Neural crest cell (in vitro differentiated cells): ENCODE data around the gene PAX4. TPM values are rescaled to one million over a fixed set of nuclear protein-coding genes. Genes with fewer than 3 reads are reported as not detected.
A peak's percentile ranks its signal among the peaks of the same experiment; 100 is the strongest.

ENCODE experiments used
- DNase-seq: peaks from one replicate; pipeline ENCODE4 v3.0.0; 2021; ENCODE audit warnings: low read depth, mixed read lengths, low spot score
- H3K27ac Mint-ChIP-seq: one replicate; pipeline ENCODE4 v1.8.0; 2021; ENCODE audit warnings: mild to moderate bottlenecking, mixed read lengths; ENCODE audit not compliant: unreplicated experiment
- H3K27me3 Mint-ChIP-seq: 2 replicates; pipeline ENCODE4 v1.8.0; 2021; ENCODE audit warnings: low read depth, mild to moderate bottlenecking, mixed read lengths
- H3K36me3 Mint-ChIP-seq: 2 replicates; pipeline ENCODE4 v1.8.0; 2021; ENCODE audit warnings: low read depth, mild to moderate bottlenecking, mixed read lengths
- H3K4me1 Mint-ChIP-seq: 2 replicates; pipeline ENCODE4 v1.8.0; 2021; ENCODE audit warnings: mixed read lengths
- H3K4me3 Mint-ChIP-seq: one replicate; pipeline ENCODE4 v1.8.0; 2021; ENCODE audit warnings: mild to moderate bottlenecking, mixed read lengths
- H3K9me3 Mint-ChIP-seq: 2 replicates; pipeline ENCODE4 v1.8.0; 2021; ENCODE audit warnings: mixed read lengths
- CTCF ChIP-seq: fragments of 200-600 bp; sonication (generic); conservative IDR thresholded peaks from 2 replicates; pipeline ENCODE4 v1.5.0; 2021; ENCODE audit warnings: antibody characterized with exemption, mild to moderate bottlenecking
- total RNA-seq: library from RNA; stranded (reverse); gene quantifications from 2 replicates; pipeline ENCODE4 v1.2.1, GENCODE V29; 2021

PAX4 gene
- total RNA-seq, 1 donor from 2014 or later: not detected

- Mint-ChIP-seq H3K27ac (peak within 1 kb of the TSS; percentile 98), H3K27me3 (no peaks in the 10 kb centered on the region), H3K36me3 (no peaks in the 10 kb centered on the region), H3K9me3 (no peaks in the 10 kb centered on the region), H3K4me1 (peaks cover 46% of the 10 kb centered on the region), H3K4me3 (peak within 1 kb of the TSS; percentile 98)
- DNase-seq: peak; percentile 94
- no peak for TF ChIP-seq CTCF
These were observed 33.8 kb upstream of the PAX4 start, which contains the start of gene SND1 for GRCh38 chr7:127651556-127652332. TSS of gene SND1 (plus strand) at chr7:127652194. CDS start at chr7:127652374, 180 bp downstream.

GRCh38 chr7:127650847-127651555 is 33.1 kb upstream of the PAX4 start:
- H3K27me3 Mint-ChIP-seq: no peaks in the 10 kb centered on the region

GRCh38 chr7:127648986-127649385 is 31.0 kb upstream of the PAX4 start:
- Mint-ChIP-seq H3K9me3 (no peaks in the 10 kb centered on the region), H3K36me3 (no peaks in the 10 kb centered on the region), H3K4me1 (peaks cover 31% of the 10 kb centered on the region), H3K27ac (no peak overlapping the region), H3K27me3 (no peaks in the 10 kb centered on the region), H3K4me3 (no peak overlapping the region)
- DNase-seq: no peak
- no peak for TF ChIP-seq CTCF

More at GRCh38 chr7:127650847-127651555, 33.1 kb upstream of the PAX4 start:
- peak overlapping the region; percentile 98 for H3K4me3 Mint-ChIP-seq
- H3K27ac Mint-ChIP-seq: peak overlapping the region; percentile 96
- peaks cover 46% of the 10 kb centered on the region for H3K4me1 Mint-ChIP-seq
- no peak for DNase-seq
- no peaks in the 10 kb centered on the region for H3K36me3 Mint-ChIP-seq
- TF ChIP-seq CTCF: no peak
- no peaks in the 10 kb centered on the region for H3K9me3 Mint-ChIP-seq

GRCh38 chr7:127647636-127648035 is 29.7 kb upstream of the PAX4 start:
- no peak overlapping the region for H3K4me3 Mint-ChIP-seq
- no peak overlapping the region for H3K27ac Mint-ChIP-seq
- H3K4me1 Mint-ChIP-seq: peaks cover 17% of the 10 kb centered on the region
- H3K36me3 Mint-ChIP-seq: no peaks in the 10 kb centered on the region
- no peak for TF ChIP-seq CTCF
- H3K27me3 Mint-ChIP-seq: no peaks in the 10 kb centered on the region
- no peaks in the 10 kb centered on the region for H3K9me3 Mint-ChIP-seq
- DNase-seq: no peak

GRCh38 chr7:127644484-127644883 is 26.5 kb upstream of the PAX4 start:
- Mint-ChIP-seq H3K9me3 (peaks cover 2% of the 10 kb centered on the region), H3K27me3 (no peaks in the 10 kb centered on the region), H3K36me3 (no peaks in the 10 kb centered on the region), H3K4me3 (no peak overlapping the region), H3K4me1 (peaks cover 9% of the 10 kb centered on the region), H3K27ac (no peak overlapping the region)
- DNase-seq: no peak
- no peak for TF ChIP-seq CTCF
